HL-60 (cell line): ENCODE results near the gene ELMO1.

Experiments
- DNase-seq, 2 experiments: peaks; one replicate each; pipeline ENCODE4 v3.0.0-alpha.2; 2010 to 2020; ENCODE audit warnings: low read depth in 1 of 2, low spot score in 1 of 2
- H3K27ac ChIP-seq: fragments of 250-450 bp; sonication (Bioruptor Pico); replicated peaks from 2 replicates; pipeline ENCODE4 v1.5.1; 2020; ENCODE audit warnings: mild to moderate bottlenecking, moderate library complexity
- H3K27me3 ChIP-seq: fragments of 250-450 bp; sonication (Bioruptor Pico); 2 replicates; pipeline ENCODE4 v1.5.1; 2021; ENCODE audit warnings: mild to moderate bottlenecking, moderate library complexity; ENCODE audit not compliant: insufficient read depth, poor library complexity, severe bottlenecking
- H3K4me3 ChIP-seq: replicated peaks from 2 replicates; pipeline ENCODE4 v1.5.1; 2011; ENCODE audit warnings: mild to moderate bottlenecking, control low read depth, low read length; ENCODE audit not compliant: insufficient read depth
- CTCF ChIP-seq: IDR thresholded peaks from one replicate; pipeline ENCODE4 v1.5.1; 2011; ENCODE audit warnings: low read length, control low read depth, inconsistent platforms; ENCODE audit not compliant: insufficient read depth
- GABPA ChIP-seq: IDR thresholded peaks from 2 replicates; pipeline ENCODE4 v1.6.1; 2012; ENCODE audit warnings: low read depth
- POLR2AphosphoS5 ChIP-seq: IDR thresholded peaks from 2 replicates; pipeline ENCODE4 v1.6.1; 2012; ENCODE audit warnings: low read depth
- REST ChIP-seq: IDR thresholded peaks from 2 replicates; pipeline ENCODE4 v1.6.1; 2012; ENCODE audit warnings: low read depth; ENCODE audit not compliant: insufficient replicate concordance
- SPI1 ChIP-seq: IDR thresholded peaks from 2 replicates; pipeline ENCODE4 v1.6.1; 2012; ENCODE audit warnings: low read depth, mild to moderate bottlenecking, borderline replicate concordance

ELMO1 gene

GRCh38 chr7:37112876-37113275 is 335.8 kb downstream of the ELMO1 start:
- no peaks in the 10 kb centered on the region for H3K27me3 ChIP-seq
- H3K4me3 ChIP-seq: no peak overlapping the region
- no peak overlapping the region for H3K27ac ChIP-seq
- no peak for DNase-seq
- TF ChIP-seq POLR2AphosphoS5 (no peak), SPI1 (no peak), CTCF (no peak), REST (no peak), GABPA (no peak)

DNA sequence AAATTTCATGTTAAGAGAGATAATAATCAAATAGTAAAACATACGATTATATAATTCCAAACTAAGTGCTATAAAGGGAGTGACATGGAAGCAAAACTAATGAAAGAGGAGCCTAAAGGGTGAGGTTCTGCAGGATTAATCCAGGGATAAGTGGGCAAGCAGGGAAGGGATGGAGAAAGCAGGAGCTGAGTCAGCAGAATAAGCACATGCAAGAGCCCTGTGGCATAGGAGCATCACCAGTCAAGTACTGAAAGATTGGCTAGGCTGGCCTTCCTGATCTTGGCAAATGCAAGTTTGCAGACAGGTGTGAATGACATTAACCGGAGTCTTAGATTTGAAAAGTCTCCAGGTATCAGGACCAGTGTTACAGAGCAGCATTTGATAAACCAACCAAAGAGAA is 336.4 kb downstream of the ELMO1 start:
- Histone ChIP-seq H3K27me3 (no peaks in the 10 kb centered on the region), H3K4me3 (no peak overlapping the region), H3K27ac (no peak overlapping the region)
- TF ChIP-seq SPI1 (no peak), POLR2AphosphoS5 (no peak), CTCF (no peak), REST (no peak), GABPA (no peak)
- no peak for DNase-seq

DNA sequence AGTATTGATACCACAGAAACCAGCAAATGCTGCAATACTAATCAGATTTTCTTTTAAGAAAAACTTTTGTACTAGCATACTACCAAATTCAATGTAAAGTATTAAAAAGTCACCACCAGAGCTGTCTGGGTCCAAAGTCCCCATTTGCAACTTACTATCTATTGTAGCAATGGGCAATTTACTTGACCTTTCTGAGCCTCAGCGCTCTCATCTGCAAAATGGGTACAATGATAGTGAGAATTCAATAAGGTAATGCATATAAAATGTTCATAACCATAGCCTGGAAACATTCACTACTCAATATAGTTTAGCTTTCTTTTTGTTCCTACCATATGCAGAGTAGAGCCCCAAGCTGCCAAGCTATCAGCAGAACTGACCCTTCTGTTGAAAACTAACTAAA is 337.2 kb downstream of the ELMO1 start:
- no peaks in the 10 kb centered on the region for H3K27me3 ChIP-seq
- DNase-seq: no peak
- no peak overlapping the region for H3K27ac ChIP-seq
- H3K4me3 ChIP-seq: no peak overlapping the region
- TF ChIP-seq POLR2AphosphoS5: no peak
- TF ChIP-seq GABPA: no peak
- no peak for TF ChIP-seq CTCF
- no peak for TF ChIP-seq SPI1
- no peak for TF ChIP-seq REST
